AG10803 (cell line): ENCODE data around the gene ARHGAP18.

Experiments used
- DNase-seq: peaks from one replicate; pipeline ENCODE4 v3.0.0; 2010; ENCODE audit warnings: low read depth
- H3K4me3 ChIP-seq: 2 replicates; pipeline ENCODE4 v1.5.1; 2011; ENCODE audit warnings: mild to moderate bottlenecking, low read length, control low read depth
- CTCF ChIP-seq: conservative IDR thresholded peaks from 2 replicates; pipeline ENCODE4 v1.5.1; 2011; ENCODE audit warnings: mild to moderate bottlenecking, low read length, control low read depth, inconsistent platforms

The ARHGAP18 gene

GRCh38 chr6:129539032-129539431 lies 170.9 kb downstream of the ARHGAP18 start:
- no peak for DNase-seq
- TF ChIP-seq CTCF = no peak

GRCh38 chr6:129536271-129536670 lies 173.7 kb downstream of the ARHGAP18 start:
- DNase-seq = no peak
- TF ChIP-seq CTCF = no peak
- H3K4me3 ChIP-seq = no peak overlapping the region

More at GRCh38 chr6:129539032-129539431, 170.9 kb downstream of the ARHGAP18 start:
- no peak overlapping the region for H3K4me3 ChIP-seq

- no peak for DNase-seq
- no peak for TF ChIP-seq CTCF
Measured at GRCh38 chr6:129534926-129535325, 175.1 kb downstream of the ARHGAP18 start.

More at GRCh38 chr6:129534926-129535325, 175.1 kb downstream of the ARHGAP18 start:
- no peak overlapping the region for H3K4me3 ChIP-seq
